Stimulated activated CD4-positive, alpha-beta T cell treated with anti-CD3 and anti-CD28 coated beads, Interleukin-2, amount 100 ng/mL, for 48 hours (primary cell): ENCODE measurements around the gene NDUFB8.
A peak's percentile ranks its signal among the peaks of the same experiment; 100 is the strongest.

ENCODE experiments used
- DNase-seq, 2 donors: peaks; one replicate each; pipeline ENCODE4 v3.0.0-alpha.2; 2020

The NDUFB8 gene

GRCh38 chr10:100506596-100507356 lies 22.9 kb downstream of the NDUFB8 start:
- no peak for DNase-seq

GRCh38 chr10:100505164-100505563 lies 24.5 kb downstream of the NDUFB8 start:
- no peak for DNase-seq

GRCh38 chr10:100504096-100504495 lies 25.6 kb downstream of the NDUFB8 start:
- DNase-seq, result no peak

GRCh38 chr10:100502926-100503494 lies 26.7 kb downstream of the NDUFB8 start:
- DNase-seq, result no peak

GRCh38 chr10:100501423-100501822 lies 28.2 kb downstream of the NDUFB8 start:
- no peak for DNase-seq

GRCh38 chr10:100498059-100498458 lies 31.6 kb downstream of the NDUFB8 start:
- DNase-seq, result no peak

- no peak for DNase-seq
These were observed 33.1 kb downstream of the NDUFB8 start for GRCh38 chr10:100496567-100496966.

GRCh38 chr10:100490531-100490930 lies 39.1 kb downstream of the NDUFB8 start:
- no peak for DNase-seq

- DNase-seq, result no peak
These were observed 40.3 kb downstream of the NDUFB8 start for GRCh38 chr10:100489396-100489795.

GRCh38 chr10:100487529-100487928 lies 42.1 kb downstream of the NDUFB8 start:
- no peak for DNase-seq

- DNase-seq, result no peak
These were observed 43.7 kb downstream of the NDUFB8 start for GRCh38 chr10:100485801-100486495.

- no peak for DNase-seq
These were observed 44.3 kb downstream of the NDUFB8 start for GRCh38 chr10:100485366-100485765.

- DNase-seq, result no peak
These were observed 45.6 kb downstream of the NDUFB8 start for GRCh38 chr10:100483876-100484666.

- no peak for DNase-seq
These were observed 46.9 kb downstream of the NDUFB8 start for GRCh38 chr10:100482834-100483185.

- DNase-seq, result peak; percentile 50 to 67
These were observed 47.4 kb downstream of the NDUFB8 start for GRCh38 chr10:100482181-100482833.

- DNase-seq, result peak; percentile 89 to 92
These were observed 48.1 kb downstream of the NDUFB8 start for GRCh38 chr10:100481462-100482081.

- DNase-seq, result no peak
These were observed 49.7 kb downstream of the NDUFB8 start for GRCh38 chr10:100480002-100480401.

- DNase-seq, result no peak
These were observed 50.6 kb downstream of the NDUFB8 start for GRCh38 chr10:100479037-100479436.

- DNase-seq, result no peak
These were observed 51.7 kb downstream of the NDUFB8 start for GRCh38 chr10:100477970-100478369.
